Stimulated activated CD4-positive, alpha-beta T cell treated with anti-CD3 and anti-CD28 coated beads, TNF-alpha, amount 100 ng/mL, for 24 hours (primary cell): ENCODE results near the gene FLCN.

ENCODE experiments used
- DNase-seq, 3 experiments: peaks; one replicate each; pipeline ENCODE4 v3.0.0-alpha.2; 2020; ENCODE audit warnings: low read depth in 3 of 3

The FLCN gene

DNA sequence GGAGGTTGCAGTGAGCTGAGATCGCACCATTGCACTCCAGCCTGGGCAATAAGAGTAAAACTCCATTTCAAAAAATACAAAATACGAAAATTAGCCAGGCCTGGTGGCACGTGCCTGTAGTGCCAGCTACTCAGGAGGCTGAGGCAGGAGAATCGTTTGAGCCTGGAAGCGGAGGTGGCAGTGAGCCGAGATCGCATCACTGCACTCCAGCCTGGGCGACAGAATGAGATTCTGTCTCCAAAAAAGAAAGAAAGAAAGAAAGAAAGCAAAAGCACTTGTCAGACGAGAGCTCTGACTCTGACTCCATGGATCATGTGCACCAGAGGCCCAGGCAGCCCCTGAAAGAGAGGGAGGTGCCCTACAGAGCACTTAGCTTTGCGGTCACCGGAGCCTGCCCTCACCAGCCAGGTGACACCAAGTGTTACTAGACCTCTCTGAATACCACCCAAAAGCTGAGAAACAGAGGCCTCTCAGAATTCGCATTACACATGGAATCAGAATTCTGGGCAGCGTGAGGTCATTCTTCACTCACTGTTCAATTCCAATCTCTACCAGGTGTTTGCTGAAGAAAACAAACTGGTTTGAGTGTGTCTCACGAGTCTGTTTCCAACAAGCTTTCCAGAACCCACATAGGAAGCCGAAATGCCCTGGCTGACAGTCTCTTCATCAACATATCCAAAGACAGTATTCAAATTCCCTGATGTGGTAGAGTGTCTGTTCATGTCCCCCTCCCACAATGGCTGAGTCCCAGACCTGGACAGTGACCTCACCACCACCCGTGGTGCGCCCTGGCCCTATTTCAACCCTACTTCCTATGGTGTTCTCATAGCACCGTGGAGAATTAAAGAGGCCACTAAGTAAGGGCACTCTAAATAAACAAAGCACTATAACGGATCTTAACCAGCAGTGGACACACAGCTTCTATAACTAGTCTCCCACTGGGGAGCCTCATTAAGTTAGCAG lies 1.5 kb downstream of the FLCN start:
- DNase-seq, result no peak

DNA sequence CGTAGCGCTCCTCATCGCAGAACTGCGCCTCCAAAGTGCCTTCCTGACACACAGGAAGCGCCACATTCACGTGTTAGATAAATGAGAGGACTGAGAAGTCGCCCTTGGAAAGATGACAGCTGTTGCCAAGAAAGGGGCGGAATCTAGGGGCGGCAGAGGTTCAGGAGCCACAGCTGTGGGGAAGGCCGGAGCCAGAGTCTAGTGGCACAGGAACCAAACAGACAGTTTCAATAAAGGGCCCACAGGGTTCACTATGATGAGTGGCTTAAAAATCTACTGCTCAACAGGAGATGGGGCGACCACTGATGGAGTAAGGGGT lies 4.7 kb downstream of the FLCN start:
- no peak for DNase-seq

GRCh38 chr17:17231621-17232302 lies 5.2 kb downstream of the FLCN start:
- DNase-seq, result no peak

- no peak for DNase-seq
Observed at GRCh38 chr17:17229416-17230384, 7.3 kb downstream of the FLCN start.

- DNase-seq, result no peak
Observed at GRCh38 chr17:17228521-17229279, 8.3 kb downstream of the FLCN start.

GRCh38 chr17:17227608-17228520 lies 9.1 kb downstream of the FLCN start:
- no peak for DNase-seq

- no peak for DNase-seq
Observed at GRCh38 chr17:17226451-17227265, 10.3 kb downstream of the FLCN start.

GRCh38 chr17:17225901-17226300 lies 11.1 kb downstream of the FLCN start:
- no peak for DNase-seq

DNA sequence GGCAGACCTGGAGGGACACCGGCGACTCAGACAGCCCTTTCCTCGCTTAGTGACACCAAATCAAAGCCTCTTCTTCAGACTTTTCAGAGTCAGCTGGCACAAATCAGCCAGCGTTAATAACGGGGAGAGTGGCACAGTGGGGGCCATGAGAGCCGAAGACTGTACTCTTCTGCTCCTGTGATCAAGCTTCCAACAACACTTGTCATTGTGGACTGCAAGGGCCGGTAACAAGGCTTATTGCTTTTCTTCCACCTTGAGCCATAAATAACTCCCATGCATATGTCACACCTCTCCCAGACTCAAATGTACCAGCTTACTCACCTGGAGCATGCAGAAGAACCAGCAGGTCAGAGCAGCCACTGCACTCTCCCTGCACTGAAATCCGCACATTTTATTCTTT lies 12.8 kb downstream of the FLCN start:
- no peak for DNase-seq

DNA sequence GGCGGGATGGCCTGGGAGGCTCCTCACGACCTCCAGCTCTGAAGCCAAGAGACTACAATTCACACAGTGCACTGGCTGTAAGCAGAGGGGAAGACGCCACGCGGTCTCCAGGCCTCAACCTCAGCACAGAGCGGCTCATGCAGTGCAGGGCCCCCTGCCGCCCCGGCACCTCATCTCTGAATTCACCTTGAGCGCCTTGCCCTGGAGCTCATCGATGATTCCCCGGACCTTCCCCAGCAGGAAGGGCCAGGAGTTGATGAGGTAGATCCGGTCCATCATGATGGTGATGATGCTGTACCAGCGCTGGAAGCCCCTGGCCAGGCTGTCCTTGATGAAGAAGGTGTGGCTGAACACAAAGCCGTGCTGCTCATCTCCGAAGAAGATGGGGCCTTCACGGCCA lies 13.2 kb downstream of the FLCN start:
- DNase-seq, result no peak

DNA sequence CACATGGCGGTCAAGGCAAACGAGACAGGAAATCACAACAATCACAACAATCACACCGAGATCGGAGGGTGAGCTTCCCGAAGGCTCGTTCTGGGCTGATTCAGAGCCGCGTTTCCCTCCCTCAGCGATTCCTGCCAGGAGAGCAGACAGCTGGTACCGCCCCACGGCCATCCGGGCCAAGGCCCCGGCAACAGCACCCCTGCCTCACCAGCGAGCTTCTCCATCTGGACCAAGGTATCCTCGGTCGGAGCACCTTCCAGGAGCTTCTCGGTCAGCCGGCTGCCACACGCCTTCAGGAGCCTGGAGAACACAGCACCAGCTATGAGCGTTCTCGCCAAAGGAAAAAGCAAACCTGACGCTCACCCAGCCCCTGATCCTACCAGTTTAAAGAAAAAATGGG lies 15.6 kb downstream of the FLCN start:
- no peak for DNase-seq

- DNase-seq, result no peak
Observed at GRCh38 chr17:17220529-17220928, 16.4 kb downstream of the FLCN start.

DNA sequence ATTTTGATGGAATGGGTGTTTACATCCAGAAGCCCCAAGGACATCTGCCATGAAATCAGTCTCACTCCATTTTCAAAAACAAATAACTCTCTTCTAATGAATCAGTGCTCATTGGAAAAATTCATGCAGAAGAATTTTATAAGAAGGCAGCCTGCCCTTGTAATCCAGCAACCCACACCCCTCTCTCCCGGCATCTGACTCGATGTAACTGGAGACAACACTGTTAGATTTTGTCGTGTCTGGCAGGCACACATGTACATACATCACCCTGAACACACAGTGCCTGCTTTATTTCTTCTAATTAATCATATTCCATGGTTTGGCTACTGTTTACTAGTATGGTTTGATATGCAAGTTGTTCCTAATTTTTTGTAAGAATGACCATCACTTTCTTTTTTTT lies 19.0 kb downstream of the FLCN start:
- no peak for DNase-seq

GRCh38 chr17:17216776-17217175 lies 20.2 kb downstream of the FLCN start:
- no peak for DNase-seq

DNA sequence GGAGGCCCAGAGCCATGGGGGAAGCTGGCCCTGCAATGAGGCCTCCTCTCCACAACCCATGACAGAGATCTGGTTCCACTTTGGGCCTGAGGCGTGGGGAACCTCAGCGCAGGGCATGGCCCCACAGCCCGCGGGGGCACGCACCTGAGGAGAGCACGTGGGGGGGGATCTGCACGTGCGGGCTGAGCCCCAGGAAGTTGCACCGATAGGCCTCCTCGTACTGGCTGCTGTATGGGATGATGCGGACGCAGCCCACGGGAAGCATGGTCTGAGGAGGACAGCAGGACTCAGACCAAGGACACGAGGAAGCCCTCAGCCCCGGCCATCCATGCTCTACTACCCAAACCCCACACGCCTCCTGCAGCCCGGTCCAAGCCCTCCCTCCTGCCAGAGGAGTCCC lies 20.7 kb downstream of the FLCN start:
- no peak for DNase-seq

DNA sequence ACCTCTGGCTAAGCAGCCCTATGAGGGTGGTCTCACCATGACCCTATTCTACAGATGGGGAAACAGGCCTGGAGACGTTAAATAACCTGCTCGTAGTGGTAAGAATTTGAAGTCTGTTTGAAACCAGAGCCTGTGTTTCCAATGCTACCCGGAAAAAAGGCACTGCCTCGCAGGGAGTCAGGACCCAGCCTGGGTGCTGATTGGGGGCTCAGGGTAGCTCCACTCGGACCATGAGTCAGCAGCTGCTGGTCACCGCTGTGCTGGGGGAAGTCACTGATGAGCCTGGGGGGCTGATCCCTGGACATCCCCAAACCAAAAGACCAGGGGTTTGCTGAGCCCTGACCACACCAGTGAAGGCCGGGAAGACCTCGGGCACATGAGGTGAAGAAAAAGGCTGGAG lies 21.4 kb downstream of the FLCN start:
- no peak for DNase-seq

- DNase-seq, result no peak
Observed at GRCh38 chr17:17214646-17215436, 22.1 kb downstream of the FLCN start.

DNA sequence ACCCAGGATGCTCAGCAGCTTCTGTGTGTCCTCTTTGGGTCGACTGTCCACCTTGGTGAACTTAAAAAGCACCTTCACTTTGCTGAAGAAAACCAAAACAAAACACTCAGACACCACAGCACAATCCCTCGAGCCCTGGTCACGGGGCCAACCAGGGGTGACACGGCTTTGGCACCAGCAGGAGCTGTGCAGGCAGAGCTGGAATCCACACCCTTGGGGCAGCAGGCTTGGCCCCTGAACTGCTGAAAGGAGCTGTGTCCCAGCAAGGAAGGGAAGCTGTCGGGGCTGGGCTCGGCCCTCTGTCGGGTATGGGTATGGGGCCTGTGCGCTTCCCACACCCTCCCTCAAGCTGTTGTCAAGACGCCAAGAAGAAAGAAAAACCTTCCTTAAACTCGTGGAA lies 23.2 kb downstream of the FLCN start:
- DNase-seq, result no peak

GRCh38 chr17:17207998-17208397 lies 29.0 kb downstream of the FLCN start:
- no peak for DNase-seq
